CD4-positive, alpha-beta T cell treated with Interferon gamma for 1 hour (primary cell): ENCODE measurements around the gene PKD2L2.
"Not testable (repeated sequence)": the region's sequence is repeated elsewhere in the genome, so short reads cannot be mapped to it uniquely, and the experiment has no call there.

Experiments used
- DNase-seq: peaks from one replicate; pipeline ENCODE4 v3.0.0-alpha.2; 2020

Gene PKD2L2

DNA sequence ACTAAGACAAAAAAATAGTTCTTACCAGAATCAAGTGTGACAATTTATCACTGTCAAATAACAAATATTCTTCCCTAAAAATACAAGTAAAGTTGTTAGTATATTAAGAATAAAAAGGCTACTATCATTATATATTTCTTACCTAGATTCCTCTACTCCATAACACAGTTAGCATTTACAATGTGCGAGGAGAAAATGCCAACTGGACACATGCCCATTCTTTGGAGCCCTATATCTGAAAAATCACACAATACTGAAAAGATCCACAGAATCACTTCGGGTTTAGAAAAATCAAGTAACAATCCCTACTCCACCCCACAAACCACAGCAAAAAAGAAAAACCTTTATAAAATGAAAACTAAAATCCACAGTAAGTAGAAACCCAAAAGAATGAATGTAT, 70.9 kb downstream of the PKD2L2 start:
- DNase-seq: no peak

DNA sequence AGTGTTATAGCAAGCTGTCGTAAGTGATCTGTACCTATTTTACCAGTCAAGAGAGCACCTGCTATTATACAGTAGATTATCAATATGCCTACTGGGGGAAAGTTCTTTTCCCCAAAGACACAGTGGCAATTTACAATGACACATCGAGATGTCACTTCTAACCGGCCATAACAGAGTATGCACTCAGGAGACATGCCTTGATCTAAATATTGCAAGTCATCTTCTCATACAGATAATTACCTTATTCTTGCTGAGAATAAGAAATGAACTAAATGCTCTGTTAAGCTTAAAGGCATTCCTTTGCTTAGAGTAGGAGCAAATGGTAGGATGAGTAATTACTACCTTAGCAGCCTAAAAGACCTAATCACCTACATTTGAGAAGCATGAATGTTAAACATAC, 71.6 kb downstream of the PKD2L2 start:
- DNase-seq: no peak

DNA sequence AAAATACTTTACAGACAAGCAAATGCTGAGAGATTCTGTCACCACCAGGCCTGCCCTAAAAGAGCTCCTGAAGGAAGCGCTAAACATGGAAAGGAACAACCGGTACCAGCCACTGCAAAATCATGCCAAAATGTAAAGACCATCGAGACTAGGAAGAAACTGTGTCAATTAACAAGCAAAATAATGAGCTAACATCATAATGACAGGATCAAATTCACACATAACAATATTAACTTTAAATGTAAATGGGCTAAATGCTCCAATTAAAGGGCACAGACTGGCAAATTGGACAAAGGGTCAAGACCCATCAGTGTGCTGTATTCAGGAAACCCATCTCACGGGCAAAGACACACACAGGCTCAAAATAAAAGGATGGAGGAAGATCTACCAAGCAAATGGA, 81.1 kb downstream of the PKD2L2 start:
- not testable (repeated sequence) for DNase-seq

- no peak for DNase-seq
Measured at GRCh38 chr5:137975208-137975607, 86.0 kb downstream of the PKD2L2 start.

DNA sequence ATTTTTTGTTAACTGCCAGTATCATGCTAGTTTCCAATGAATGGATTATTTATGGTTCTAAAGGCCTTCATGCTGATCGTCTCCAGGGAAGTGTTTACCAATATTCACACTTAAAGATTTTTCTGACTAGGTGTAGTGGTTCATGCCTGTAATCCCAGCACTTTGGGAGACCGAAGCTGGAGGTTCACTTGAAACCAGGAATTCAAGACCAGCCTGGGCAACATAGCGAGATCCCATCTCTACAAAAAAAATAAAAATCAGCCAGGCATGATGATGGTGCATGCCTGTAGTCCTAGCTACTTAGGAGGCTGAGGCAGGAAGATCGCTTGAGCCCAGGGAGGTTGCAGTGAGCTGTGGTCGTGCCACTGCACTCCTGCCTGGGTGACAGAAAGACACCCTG, 100.2 kb downstream of the PKD2L2 start:
- no peak for DNase-seq
